Measurements from ENCODE around the gene ALOX15. TPM values are rescaled to one million over a fixed set of nuclear protein-coding genes. Genes with fewer than 3 reads are reported as not detected.
"Not testable (repeated sequence)": the region's sequence is repeated elsewhere in the genome, so short reads cannot be mapped to it uniquely, and the experiment has no call there.

The ALOX15 gene
- total RNA-seq, 1 experiment from 2014 or later = 0.31 TPM

DNA sequence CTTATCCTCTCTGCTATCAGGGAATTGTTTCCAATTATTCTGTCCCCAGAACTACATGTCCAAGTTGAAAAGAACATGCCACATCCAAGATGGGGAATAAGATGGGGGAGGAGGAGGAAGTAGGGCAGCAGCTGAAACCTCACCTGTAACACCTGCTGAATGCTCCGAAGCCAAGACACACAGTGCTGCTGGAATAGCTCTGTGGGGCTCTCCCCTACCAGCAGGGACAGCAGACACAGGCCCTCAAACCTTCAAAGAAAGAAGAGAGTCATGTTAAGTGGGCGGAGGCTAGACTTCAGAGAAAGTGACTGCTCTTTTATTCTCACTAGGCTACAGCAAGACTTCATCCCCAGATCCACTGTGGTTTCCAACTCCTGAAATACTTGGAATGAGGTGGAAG, 49.3 kb upstream of the ALOX15 start:
- H3K27ac Mint-ChIP-seq = no peak overlapping the region
- Histone ChIP-seq H3K27ac (ENCODE audit: insufficient read length, low read depth, low read length) (no peak overlapping the region), H3K9me3 (ENCODE audit: control insufficient read depth, low read depth, low read length) (no peaks in the 10 kb centered on the region), H3K9ac (ENCODE audit: extremely low read depth, insufficient read length, low read length) (no peak overlapping the region), H3T11ph (ENCODE audit: low read length) (no peak overlapping the region), H4K8ac (replicated peaks; ENCODE audit: insufficient read length, low read depth, low read length) (no peak overlapping the region), H2BK15ac (ENCODE audit: low read depth, low read length) (no peak overlapping the region), H3K79me1 (ENCODE audit: insufficient read depth, low read depth, low read length, poor library complexity, severe bottlenecking) (peaks cover 5% of the 10 kb centered on the region), H3K56ac (ENCODE audit: insufficient read length, low read depth, low read length) (no peak overlapping the region), H2BK120ac (ENCODE audit: low read depth, low read length, poor library complexity, severe bottlenecking) (no peak overlapping the region), H3K14ac (ENCODE audit: insufficient read depth, low read length) (no peak overlapping the region), H3K23ac (ENCODE audit: insufficient read length, low read depth, low read length) (no peak overlapping the region), H2BK20ac (ENCODE audit: low read depth, low read length, poor library complexity, severe bottlenecking) (no peak overlapping the region), H3K79me2 (ENCODE audit: insufficient read depth, low read length) (peaks cover 13% of the 10 kb centered on the region; the same call in 1 of the 2 replicates), H3K18ac (ENCODE audit: insufficient read length, low read depth, low read length) (no peak overlapping the region), H2AFZ (ENCODE audit: low read length) (no peak overlapping the region), H2AK5ac (ENCODE audit: insufficient read length, low read length) (no peak overlapping the region), H4K91ac (ENCODE audit: insufficient read length, low read depth, low read length) (no peak overlapping the region), H4K20me1 (ENCODE audit: control insufficient read depth, insufficient read depth, insufficient read length) (no peaks in the 10 kb centered on the region), H4K5ac (ENCODE audit: insufficient read length, low read depth, low read length) (no peak overlapping the region), H3K4me1 (ENCODE audit: insufficient read depth, low read length) (no peaks in the 10 kb centered on the region), H3K27me3 (ENCODE audit: insufficient read depth, low read length) (no peaks in the 10 kb centered on the region), H3K23me2 (ENCODE audit: insufficient read length, low read depth, low read length, poor library complexity, severe bottlenecking) (no peaks in the 10 kb centered on the region), H3K4ac (ENCODE audit: low read depth, low read length) (no peak overlapping the region), H2BK12ac (ENCODE audit: insufficient read length, low read depth, low read length) (no peak overlapping the region), H3K4me2 (ENCODE audit: insufficient read depth, insufficient read length, low read length) (no peak overlapping the region), H2BK5ac (ENCODE audit: insufficient read length, low read length) (no peak overlapping the region)
- DNase-seq = no peak
- H3K4me3 Mint-ChIP-seq = no peak overlapping the region
- no peaks in the 10 kb centered on the region for H3K9me3 Mint-ChIP-seq
- no peaks in the 10 kb centered on the region for H3K4me1 Mint-ChIP-seq
- H3K36me3 Mint-ChIP-seq (ENCODE audit: insufficient read depth in 1 of 3, low read depth in 3 of 3) = peaks cover 47 to 71% (median 68%) of the 10 kb centered on the region in 3 experiments; a peak in 6 of 7 replicates
- TF ChIP-seq, protein P1, sequence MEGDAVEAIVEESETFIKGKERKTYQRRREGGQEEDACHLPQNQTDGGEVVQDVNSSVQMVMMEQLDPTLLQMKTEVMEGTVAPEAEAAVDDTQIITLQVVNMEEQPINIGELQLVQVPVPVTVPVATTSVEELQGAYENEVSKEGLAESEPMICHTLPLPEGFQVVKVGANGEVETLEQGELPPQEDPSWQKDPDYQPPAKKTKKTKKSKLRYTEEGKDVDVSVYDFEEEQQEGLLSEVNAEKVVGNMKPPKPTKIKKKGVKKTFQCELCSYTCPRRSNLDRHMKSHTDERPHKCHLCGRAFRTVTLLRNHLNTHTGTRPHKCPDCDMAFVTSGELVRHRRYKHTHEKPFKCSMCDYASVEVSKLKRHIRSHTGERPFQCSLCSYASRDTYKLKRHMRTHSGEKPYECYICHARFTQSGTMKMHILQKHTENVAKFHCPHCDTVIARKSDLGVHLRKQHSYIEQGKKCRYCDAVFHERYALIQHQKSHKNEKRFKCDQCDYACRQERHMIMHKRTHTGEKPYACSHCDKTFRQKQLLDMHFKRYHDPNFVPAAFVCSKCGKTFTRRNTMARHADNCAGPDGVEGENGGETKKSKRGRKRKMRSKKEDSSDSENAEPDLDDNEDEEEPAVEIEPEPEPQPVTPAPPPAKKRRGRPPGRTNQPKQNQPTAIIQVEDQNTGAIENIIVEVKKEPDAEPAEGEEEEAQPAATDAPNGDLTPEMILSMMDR (conservative IDR thresholded peaks at IDR 0.05) = no peak
- H3K27me3 Mint-ChIP-seq (ENCODE audit: low read depth) = no peaks in the 10 kb centered on the region
- WGBS (ENCODE audit: extremely low coverage, insufficient read length, low lambda C conversion rate) = no CpG with 5 or more reads among the region's 2 CpGs

DNA sequence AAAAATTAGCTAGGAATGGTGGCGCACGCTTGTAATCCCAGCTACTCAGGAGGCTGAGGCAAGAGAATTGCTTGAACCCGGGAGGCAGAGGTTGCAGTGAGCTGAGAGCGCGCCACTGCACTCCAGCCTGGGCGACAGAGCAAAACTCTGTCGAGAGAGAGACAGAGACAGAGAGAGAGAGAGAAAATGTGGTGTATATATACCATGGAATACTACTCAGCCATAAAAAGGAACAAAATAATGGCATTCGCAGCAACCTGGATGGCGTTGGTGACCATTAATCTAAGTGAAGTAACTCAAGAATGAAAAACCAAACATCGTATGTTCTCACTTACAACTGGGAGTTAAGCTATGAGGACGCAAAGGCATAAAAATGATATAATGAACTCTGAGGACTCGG, 48.4 kb upstream of the ALOX15 start:
- H4K5ac ChIP-seq (ENCODE audit: insufficient read length, low read depth, low read length); DNase-seq; H3K9me3 ChIP-seq (ENCODE audit: control insufficient read depth, low read depth, low read length); H3K56ac ChIP-seq (ENCODE audit: insufficient read length, low read depth, low read length); H2BK120ac ChIP-seq (ENCODE audit: low read depth, low read length, poor library complexity, severe bottlenecking); H3K27ac ChIP-seq (ENCODE audit: insufficient read length, low read depth, low read length); H3K4me3 Mint-ChIP-seq; H3K27ac Mint-ChIP-seq; H3K9ac ChIP-seq (ENCODE audit: extremely low read depth, insufficient read length, low read length); H3K23me2 ChIP-seq (ENCODE audit: insufficient read length, low read depth, low read length, poor library complexity, severe bottlenecking); H3K23ac ChIP-seq (ENCODE audit: insufficient read length, low read depth, low read length); H3K18ac ChIP-seq (ENCODE audit: insufficient read length, low read depth, low read length); H3K27me3 Mint-ChIP-seq (ENCODE audit: low read depth); H2BK12ac ChIP-seq (ENCODE audit: insufficient read length, low read depth, low read length); H2AFZ ChIP-seq (ENCODE audit: low read length); H4K8ac ChIP-seq (replicated peaks; ENCODE audit: insufficient read length, low read depth, low read length); H2BK20ac ChIP-seq (ENCODE audit: low read depth, low read length, poor library complexity, severe bottlenecking); H3K9me3 Mint-ChIP-seq; H3K27me3 ChIP-seq (ENCODE audit: insufficient read depth, low read length); H4K91ac ChIP-seq (ENCODE audit: insufficient read length, low read depth, low read length); H3K14ac ChIP-seq (ENCODE audit: insufficient read depth, low read length); H3K4me2 ChIP-seq (ENCODE audit: insufficient read depth, insufficient read length, low read length); H2BK15ac ChIP-seq (ENCODE audit: low read depth, low read length); H3K4me1 Mint-ChIP-seq; H3K4me1 ChIP-seq (ENCODE audit: insufficient read depth, low read length); H3K4ac ChIP-seq (ENCODE audit: low read depth, low read length); H3K79me1 ChIP-seq (ENCODE audit: insufficient read depth, low read depth, low read length, poor library complexity, severe bottlenecking); H2AK5ac ChIP-seq (ENCODE audit: insufficient read length, low read length); H3T11ph ChIP-seq (ENCODE audit: low read length); H4K20me1 ChIP-seq (ENCODE audit: control insufficient read depth, insufficient read depth, insufficient read length); H2BK5ac ChIP-seq (ENCODE audit: insufficient read length, low read length): not testable (repeated sequence)
- H3K79me2 ChIP-seq (ENCODE audit: insufficient read depth, low read length) = peaks cover 15% of the 10 kb centered on the region; the same call in 1 of the 2 replicates
- H3K36me3 Mint-ChIP-seq (ENCODE audit: insufficient read depth in 1 of 3, low read depth in 3 of 3) = peaks cover 53 to 75% (median 73%) of the 10 kb centered on the region in 3 experiments
- no CpG with 5 or more reads among the region's 12 CpGs for WGBS (ENCODE audit: extremely low coverage, insufficient read length, low lambda C conversion rate)
